HCT116 (cell line): ENCODE results near the gene NR2F6. TPM values are rescaled to one million over a fixed set of nuclear protein-coding genes. Genes with fewer than 3 reads are reported as not detected.

Experiments used
- ATAC-seq: fragments of 200-7000 bp; cut with Tn5 transposase; 2 replicates; pipeline ENCODE4 v1.9.1; 2020; ENCODE audit warnings: mild to moderate bottlenecking, moderate library complexity
- BruUV-seq: library from RNA; stranded (reverse); fragments of 400-500 nt; replicated peaks from 2 replicates; lab custom pipeline; 2021; lab: Mats Ljungman, UMichigan
- CTCF ChIA-PET: fragments of 300-600 bp; sonication (Branson Sonifier 250); formaldehyde crosslinking; loops from one replicate; lab custom pipeline; 2021; ENCODE audit warnings: antibody characterized with exemption; lab: Charles Lee
- POLR2A ChIA-PET: fragments of 300-600, 350-600 bp; sonication (Branson Sonifier 250); formaldehyde crosslinking; loops from one replicate; lab custom pipeline; 2021; ENCODE audit warnings: antibody characterized with exemption; lab: Charles Lee
- RAD21 ChIA-PET, 2 experiments: fragments of 300-600 bp; sonication (Branson Sonifier 250); formaldehyde crosslinking; loops; one replicate each; lab custom pipeline; 2023; ENCODE audit warnings: low total read pairs in 2 of 2; ENCODE audit not compliant: uncharacterized antibody in 2 of 2, unreplicated experiment in 2 of 2, low non-redundant PET in 1 of 2; lab: Charles Lee
- DNase-seq: peaks from one replicate; pipeline ENCODE4 v3.0.0-alpha.2; 2010; ENCODE audit warnings: low read depth, low spot score
- H2AFZ ChIP-seq: fragments of 200-600 bp; shearing (Covaris generic), sonication (generic); 2 replicates; pipeline ENCODE4 v1.6.1; 2017; ENCODE audit warnings: low read depth, mixed run types, mixed read lengths, antibody characterized with exemption, low read length; ENCODE audit not compliant: poor library complexity, severe bottlenecking
- H3K27ac ChIP-seq: 2 replicates; pipeline ENCODE4 v1.5.1; 2012; ENCODE audit warnings: low read depth, low read length
- H3K27me3 ChIP-seq: fragments of 200-600 bp; sonication (generic); 2 replicates; pipeline ENCODE4 v1.6.1; 2016; ENCODE audit warnings: mixed run types, low read length, mixed read lengths; ENCODE audit not compliant: insufficient read depth
- H3K36me3 ChIP-seq, 2 experiments: fragments of 200-500 bp in 1 of 2; fragments of 200-600 bp in 1 of 2; sonication (Bioruptor generic) in 1 of 2; sonication (generic) in 1 of 2; 2 replicates each; pipeline versions ENCODE4 v1.5.1 to v1.6.1; 2014 to 2016; ENCODE audit warnings: low read length in 2 of 2, inconsistent platforms in 1 of 2, mixed read lengths in 1 of 2, mixed run types in 1 of 2; ENCODE audit not compliant: insufficient read depth in 2 of 2, control insufficient read depth in 1 of 2
- H3K4me1 ChIP-seq, 2 experiments: fragments of 200-600 bp in 1 of 2; sonication (generic) in 1 of 2; 2 replicates each; pipeline versions ENCODE4 v1.5.1 to v1.6.1; 2012 to 2017; ENCODE audit warnings: low read length in 2 of 2, inconsistent platforms in 1 of 2, mild to moderate bottlenecking in 1 of 2, mixed read lengths in 1 of 2, mixed run types in 1 of 2, moderate library complexity in 1 of 2; ENCODE audit not compliant: insufficient read depth in 2 of 2, control insufficient read depth in 1 of 2
- H3K4me2 ChIP-seq: fragments of 200-600 bp; sonication (generic); 2 replicates; pipeline ENCODE4 v1.6.1; 2017; ENCODE audit warnings: mixed run types, low read length, mixed read lengths
- H3K4me3 ChIP-seq, 2 experiments: fragments of 200-600 bp in 1 of 2; sonication (generic) in 1 of 2; replicated peaks in 1 of 2; 2 replicates each; pipeline ENCODE4 v1.5.1; 2011 to 2016; ENCODE audit warnings: low read length in 2 of 2, control low read depth in 1 of 2, low read depth in 1 of 2, mild to moderate bottlenecking in 1 of 2, mixed read lengths in 1 of 2, mixed run types in 1 of 2
- H3K79me2 ChIP-seq: fragments of 200-600 bp; sonication (generic); 2 replicates; pipeline ENCODE4 v1.6.1; 2017; ENCODE audit warnings: mild to moderate bottlenecking, mixed run types, low read length, moderate library complexity, mixed read lengths; ENCODE audit not compliant: insufficient read depth
- H3K9ac ChIP-seq: fragments of 200-600 bp; sonication (generic); 2 replicates; pipeline ENCODE4 v1.6.1; 2016; ENCODE audit warnings: low read length, mixed read lengths
- H3K9me2 ChIP-seq: fragments of 200-600 bp; sonication (generic), shearing (Covaris generic); 2 replicates; pipeline ENCODE4 v1.6.1; 2017; ENCODE audit warnings: mixed run types, mild to moderate bottlenecking, moderate library complexity; ENCODE audit not compliant: insufficient read depth
- H3K9me3 ChIP-seq, 2 experiments: fragments of 200-500 bp in 1 of 2; fragments of 200-600 bp in 1 of 2; sonication (Bioruptor generic) in 1 of 2; sonication (generic) in 1 of 2; 2 replicates each; pipeline ENCODE4 v1.6.1; 2014 to 2017; ENCODE audit warnings: low read length in 2 of 2, mixed read lengths in 2 of 2, inconsistent platforms in 1 of 2, low read depth in 1 of 2, mild to moderate bottlenecking in 1 of 2, mixed run types in 1 of 2, moderate library complexity in 1 of 2; ENCODE audit not compliant: control insufficient read depth in 1 of 2, insufficient read depth in 1 of 2
- H4K20me1 ChIP-seq: fragments of 200-600 bp; sonication (generic), shearing (Covaris generic); 2 replicates; pipeline ENCODE4 v1.6.1; 2017; ENCODE audit warnings: mixed run types, mild to moderate bottlenecking, moderate library complexity; ENCODE audit not compliant: insufficient read depth
- EZH2 ChIP-seq: fragments of 200-600 bp; sonication (generic); IDR thresholded peaks from 2 replicates; pipeline ENCODE4 v1.6.1; 2017; ENCODE audit warnings: antibody characterized with exemption, mixed run types
- EZH2phosphoT487 ChIP-seq: fragments of 200-600 bp; IDR thresholded peaks from 2 replicates; pipeline ENCODE4 v1.6.1; 2018; ENCODE audit warnings: antibody characterized with exemption, borderline replicate concordance
- FOSL1 ChIP-seq: IDR thresholded peaks from 2 replicates; pipeline ENCODE4 v1.6.1; 2012; ENCODE audit warnings: low read depth
- JUND ChIP-seq: IDR thresholded peaks from 2 replicates; pipeline ENCODE4 v1.6.1; 2012
- POLR2AphosphoS5 ChIP-seq: IDR thresholded peaks from 2 replicates; pipeline ENCODE4 v1.6.1; 2011; ENCODE audit warnings: mild to moderate bottlenecking, low read depth, low read length, moderate library complexity
- SIN3A ChIP-seq: IDR thresholded peaks from 2 replicates; pipeline ENCODE4 v1.6.1; 2012; ENCODE audit warnings: low read depth
- SP1 ChIP-seq: IDR thresholded peaks from 2 replicates; pipeline ENCODE4 v1.6.1; 2012; ENCODE audit warnings: low read depth
- TCF7L2 ChIP-seq: IDR thresholded peaks from 2 replicates; pipeline ENCODE4 v1.7.0; 2011; ENCODE audit warnings: borderline replicate concordance, inconsistent platforms; ENCODE audit not compliant: insufficient read depth, insufficient read length; ENCODE audit errors: extremely low read depth
- intact Hi-C: fragments of 100-400 bp; cut with micrococcal nuclease; formaldehyde crosslinking; loops from 2 replicates; pipeline ENCODE4 v1.10.0; 2022
- total RNA-seq: library from RNA; stranded (reverse); gene quantifications from one replicate; pipeline ENCODE4 v1.2.1, GENCODE V29; 2021; ENCODE audit not compliant: unreplicated experiment
- TF ChIP-seq, protein P1 (sequence below): IDR thresholded peaks from 2 replicates; pipeline ENCODE4 v1.6.1; 2012
- TF ChIP-seq, protein P2 (sequence below): IDR thresholded peaks from 2 replicates; pipeline ENCODE4 v1.6.1; 2012; ENCODE audit warnings: low read depth
- TF ChIP-seq, protein P3 (sequence below): IDR thresholded peaks from 2 replicates; pipeline ENCODE4 v1.6.1; 2012

NR2F6 gene
- total RNA-seq, 1 experiment from 2014 or later = 88.0 TPM

DNA sequence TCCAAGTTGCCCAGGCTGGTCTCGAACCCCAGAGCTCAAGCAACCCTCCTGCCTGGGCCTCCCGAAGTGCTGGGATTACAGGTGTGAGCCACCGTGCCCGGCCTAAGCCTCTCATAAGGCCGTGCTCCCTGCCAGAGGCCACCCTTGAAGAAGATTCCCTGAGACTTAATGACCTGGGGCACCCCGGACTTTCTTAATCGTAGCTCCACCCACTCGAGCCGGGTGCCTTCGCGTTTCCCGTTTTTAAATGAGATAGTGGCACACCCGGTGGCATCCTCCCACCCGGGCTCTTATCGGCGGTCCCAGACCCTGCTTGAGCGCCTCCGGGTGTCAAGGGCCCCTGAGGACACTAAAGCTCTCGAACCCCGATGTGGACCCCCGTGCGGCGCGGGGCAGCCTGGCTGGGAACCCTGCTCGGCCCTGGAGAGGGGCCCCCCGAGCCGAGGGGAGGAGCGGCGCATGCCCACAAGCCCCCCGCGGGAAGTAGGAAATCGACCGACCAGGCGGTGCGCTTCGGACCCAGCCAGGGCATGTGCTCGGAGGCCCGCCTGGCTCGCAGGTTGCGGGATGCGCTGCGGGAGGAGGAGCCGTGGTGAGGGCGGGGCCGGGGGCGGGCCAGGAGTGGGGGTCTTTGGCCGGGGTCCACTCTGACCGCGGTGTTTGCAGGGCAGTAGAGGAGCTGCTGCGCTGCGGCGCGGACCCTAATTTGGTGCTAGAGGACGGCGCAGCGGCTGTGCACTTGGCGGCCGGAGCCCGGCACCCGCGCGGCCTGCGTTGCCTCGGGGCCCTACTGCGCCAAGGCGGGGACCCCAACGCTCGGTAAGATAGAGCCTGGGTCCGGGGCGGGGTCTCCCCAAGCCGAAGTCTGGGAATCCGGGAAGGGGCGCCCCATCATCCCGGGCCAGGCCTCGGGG lies 35.9 kb upstream of the NR2F6 start, which contains the start of gene ANKLE1:
Gene ANKLE1, plus strand, starts transcription at position 511 of the 914 bp plus-strand sequence. Its CDS starts 20 bp downstream, at position 531.
- no peak within 1 kb of the TSS for H2AFZ ChIP-seq

DNA sequence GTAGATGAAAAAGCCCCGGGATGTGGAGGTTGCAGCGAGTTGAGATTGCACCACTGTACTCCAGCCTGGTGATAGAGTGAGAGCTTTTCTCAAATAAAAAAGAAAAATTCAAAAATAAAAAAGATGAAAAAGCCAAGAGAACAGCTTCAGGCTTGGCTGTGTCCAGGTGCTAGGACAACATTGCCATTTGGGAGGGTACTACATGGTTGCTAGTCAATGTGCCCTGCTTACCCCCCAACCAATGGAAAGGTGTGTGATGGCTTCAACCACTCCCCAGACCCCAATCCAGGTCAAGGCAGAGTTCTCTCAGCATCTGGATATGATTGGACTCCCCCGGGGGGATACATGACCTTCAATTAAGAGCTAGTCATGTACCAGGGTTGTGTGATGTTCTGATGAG lies 33.7 kb upstream of the NR2F6 start:
- Histone ChIP-seq H3K4me2 (no peak overlapping the region), H2AFZ (no peak overlapping the region), H3K4me3 (no peak overlapping the region), H4K20me1 (no peaks in the 10 kb centered on the region), H3K9me2 (no peaks in the 10 kb centered on the region), H3K79me2 (peaks cover 12% of the 10 kb centered on the region; the same call in 1 of the 2 replicates), H3K9me3 (no peaks in the 10 kb centered on the region), H3K36me3 (peaks cover 6 to 28% of the 10 kb centered on the region in 2 experiments; a peak in 3 of 4 replicates), H3K4me1 (peaks cover 0 to 23% of the 10 kb centered on the region in 2 experiments; a peak in 2 of 4 replicates), H3K27ac (no peak overlapping the region), H3K9ac (no peak overlapping the region), H3K27me3 (no peaks in the 10 kb centered on the region)
- ChIA-PET POLR2A (interaction anchor here (0.6 to 0.7 kb wide), 2 partner anchors 12 to 102 kb away, joined by 3 to 4 read pairs; partner anchors contain the start of gene BABAM1), RAD21 (no interaction called here), CTCF (no interaction called here)
- no peak for ATAC-seq
- BruUV-seq = no TSS peak
- intact Hi-C loops = no loop called here
- DNase-seq = no peak
- no peak for TF ChIP-seq POLR2AphosphoS5
- TF ChIP-seq TCF7L2 = no peak
- TF ChIP-seq, protein P1, sequence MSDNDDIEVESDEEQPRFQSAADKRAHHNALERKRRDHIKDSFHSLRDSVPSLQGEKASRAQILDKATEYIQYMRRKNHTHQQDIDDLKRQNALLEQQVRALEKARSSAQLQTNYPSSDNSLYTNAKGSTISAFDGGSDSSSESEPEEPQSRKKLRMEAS = no peak
- TF ChIP-seq, protein P2, sequence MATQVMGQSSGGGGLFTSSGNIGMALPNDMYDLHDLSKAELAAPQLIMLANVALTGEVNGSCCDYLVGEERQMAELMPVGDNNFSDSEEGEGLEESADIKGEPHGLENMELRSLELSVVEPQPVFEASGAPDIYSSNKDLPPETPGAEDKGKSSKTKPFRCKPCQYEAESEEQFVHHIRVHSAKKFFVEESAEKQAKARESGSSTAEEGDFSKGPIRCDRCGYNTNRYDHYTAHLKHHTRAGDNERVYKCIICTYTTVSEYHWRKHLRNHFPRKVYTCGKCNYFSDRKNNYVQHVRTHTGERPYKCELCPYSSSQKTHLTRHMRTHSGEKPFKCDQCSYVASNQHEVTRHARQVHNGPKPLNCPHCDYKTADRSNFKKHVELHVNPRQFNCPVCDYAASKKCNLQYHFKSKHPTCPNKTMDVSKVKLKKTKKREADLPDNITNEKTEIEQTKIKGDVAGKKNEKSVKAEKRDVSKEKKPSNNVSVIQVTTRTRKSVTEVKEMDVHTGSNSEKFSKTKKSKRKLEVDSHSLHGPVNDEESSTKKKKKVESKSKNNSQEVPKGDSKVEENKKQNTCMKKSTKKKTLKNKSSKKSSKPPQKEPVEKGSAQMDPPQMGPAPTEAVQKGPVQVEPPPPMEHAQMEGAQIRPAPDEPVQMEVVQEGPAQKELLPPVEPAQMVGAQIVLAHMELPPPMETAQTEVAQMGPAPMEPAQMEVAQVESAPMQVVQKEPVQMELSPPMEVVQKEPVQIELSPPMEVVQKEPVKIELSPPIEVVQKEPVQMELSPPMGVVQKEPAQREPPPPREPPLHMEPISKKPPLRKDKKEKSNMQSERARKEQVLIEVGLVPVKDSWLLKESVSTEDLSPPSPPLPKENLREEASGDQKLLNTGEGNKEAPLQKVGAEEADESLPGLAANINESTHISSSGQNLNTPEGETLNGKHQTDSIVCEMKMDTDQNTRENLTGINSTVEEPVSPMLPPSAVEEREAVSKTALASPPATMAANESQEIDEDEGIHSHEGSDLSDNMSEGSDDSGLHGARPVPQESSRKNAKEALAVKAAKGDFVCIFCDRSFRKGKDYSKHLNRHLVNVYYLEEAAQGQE = no peak
- TF ChIP-seq EZH2 = no peak
- TF ChIP-seq EZH2phosphoT487 = no peak
- TF ChIP-seq SIN3A = no peak
- TF ChIP-seq, protein P3, sequence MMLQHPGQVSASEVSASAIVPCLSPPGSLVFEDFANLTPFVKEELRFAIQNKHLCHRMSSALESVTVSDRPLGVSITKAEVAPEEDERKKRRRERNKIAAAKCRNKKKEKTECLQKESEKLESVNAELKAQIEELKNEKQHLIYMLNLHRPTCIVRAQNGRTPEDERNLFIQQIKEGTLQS = no peak
- no peak for TF ChIP-seq SP1
- no peak for TF ChIP-seq JUND

More for the DNA sequence above, 35.9 kb upstream of the NR2F6 start, which contains the start of gene ANKLE1:
- POLR2A ChIA-PET = interaction anchor here (0.7 to 2.3 kb wide), 3 partner anchors 14 to 1185 kb away, joined by 3 to 8 read pairs (median 5); partner anchors contain the start of gene BABAM1
- Histone ChIP-seq H3K79me2 (peaks cover 12% of the 10 kb centered on the region; the same call in 1 of the 2 replicates), H3K4me1 (peaks cover 0 to 23% of the 10 kb centered on the region in 2 experiments; a peak in 2 of 4 replicates), H3K9me3 (no peaks in the 10 kb centered on the region), H4K20me1 (no peaks in the 10 kb centered on the region), H3K27ac (peak within 1 kb of the TSS; percentile 74), H3K9me2 (no peaks in the 10 kb centered on the region), H3K36me3 (peaks cover 2 to 15% of the 10 kb centered on the region in 2 experiments; a peak in 2 of 4 replicates), H3K4me2 (peak within 1 kb of the TSS; percentile 82), H3K4me3 (peak within 1 kb of the TSS; percentile 44 to 63), H3K9ac (peak within 1 kb of the TSS; percentile 76), H3K27me3 (no peaks in the 10 kb centered on the region)
- RAD21 ChIA-PET = no interaction called here
- no peak for DNase-seq
- CTCF ChIA-PET = interaction anchor here (0.7 to 1.7 kb wide), 8 partner anchors 11 to 214 kb away, joined by 3 to 11 read pairs (median 4); partner anchors contain the start of gene BABAM1
- BruUV-seq = no TSS peak
- ATAC-seq = peak; percentile 60
- TF ChIP-seq FOSL1 = no peak
- TF ChIP-seq, protein P1 = peak; percentile 97
- intact Hi-C loops = loop anchor here (1.0 to 5.0 kb wide), 3 partner anchors 76 to 504 kb away; no protein-coding TSS in a partner anchor
